Kidney (tissue), 14 donors: ENCODE measurements around the gene GOLPH3. TPM values are rescaled to one million over a fixed set of nuclear protein-coding genes. Genes with fewer than 3 reads are reported as not detected.

ENCODE experiments used
- DNase-seq, 5 donors: peaks; one replicate each; pipeline ENCODE4 v3.0.0-alpha.2; 2013 to 2020
- FAIRE-seq: peaks from 2 replicates; lab custom pipeline; 2012; peaks lifted over from hg19 to GRCh38; lab: Jason Lieb, UNC
- H3K27ac ChIP-seq, 2 donors: one replicate each; pipeline ENCODE4 v1.7.0; 2013; ENCODE audit warnings: low read depth in 2 of 2, low read length in 2 of 2, inconsistent platforms in 1 of 2
- H3K27me3 ChIP-seq: one replicate; pipeline ENCODE4 v1.7.1; 2013; ENCODE audit warnings: low read length, inconsistent platforms; ENCODE audit not compliant: control insufficient read depth, insufficient read depth
- H3K36me3 ChIP-seq, 3 donors: one replicate each; pipeline versions ENCODE4 v1.7.0 to v1.7.1; 2013; ENCODE audit warnings: low read length in 3 of 3, control low read depth in 1 of 3, inconsistent platforms in 1 of 3; ENCODE audit not compliant: insufficient read depth in 3 of 3, control insufficient read depth in 2 of 3
- H3K4me1 ChIP-seq, 3 donors: one replicate each; pipeline versions ENCODE4 v1.7.0 to v1.7.1; 2013; ENCODE audit warnings: low read length in 3 of 3, inconsistent platforms in 1 of 3, low read depth in 1 of 3; ENCODE audit not compliant: control insufficient read depth in 2 of 3, insufficient read depth in 2 of 3
- H3K4me3 ChIP-seq, 3 donors: one replicate each; pipeline versions ENCODE4 v1.7.0 to v1.8.1; 2013; ENCODE audit warnings: low read length in 3 of 3, control low read depth in 1 of 3, inconsistent platforms in 1 of 3
- H3K9ac ChIP-seq, 3 donors: one replicate each; pipeline versions ENCODE4 v1.7.0 to v1.7.1; 2013; ENCODE audit warnings: low read length in 3 of 3, control low read depth in 1 of 3, inconsistent platforms in 1 of 3
- H3K9me3 ChIP-seq, 3 donors: one replicate each; pipeline versions ENCODE4 v1.7.0 to v1.7.1; 2013; ENCODE audit warnings: low read length in 3 of 3, control low read depth in 1 of 3, inconsistent platforms in 1 of 3; ENCODE audit not compliant: control insufficient read depth in 2 of 3, insufficient read depth in 1 of 3
- intact Hi-C: fragments of 100-400 bp; cut with DNase I; formaldehyde crosslinking; loops from one replicate; pipeline ENCODE4 v1.11.1; 2022
- polyA plus RNA-seq: library from polyadenylated mRNA; stranded (reverse); fragments of 350-450 nt; fragmentation: Illumina TruSeq; extraction: RNeasy Lipid Tissue Mini Kit (QIAGEN cat#74804); gene quantifications from one replicate; pipeline ENCODE4 v1.2.3, GENCODE V29; 2014; ENCODE audit warnings: low read depth, low replicate concordance; ENCODE audit not compliant: insufficient read depth
- total RNA-seq: library from RNA; stranded (reverse); fragmentation: NEBNext Ultra II Directional; extraction: Animal tissue kit (Norgen Biotek cat#: 25700); gene quantifications from one replicate; pipeline ENCODE4 v1.2.1, GENCODE V29; 2021
- TF ChIP-seq, protein P1 (sequence below): IDR thresholded peaks from 3 replicates; pipeline ENCODE4 v1.5.1; 2012; ENCODE audit warnings: mild to moderate bottlenecking, moderate library complexity, borderline replicate concordance; ENCODE audit not compliant: insufficient read depth; ENCODE audit errors: extremely low read depth
- donor health status: control.
- donor health status: control.
- donor health status: control.
- donor health status: control.
- donor health status: control.
- donor health status: DM: yes; HTN: yes; CAD: no.
- donor health status: Normal renal cell carcinoma (clear cell type).

Gene GOLPH3
- total and polyA plus RNA-seq, 2 donors from 2014 or later = 38.5 to 118 TPM

DNA sequence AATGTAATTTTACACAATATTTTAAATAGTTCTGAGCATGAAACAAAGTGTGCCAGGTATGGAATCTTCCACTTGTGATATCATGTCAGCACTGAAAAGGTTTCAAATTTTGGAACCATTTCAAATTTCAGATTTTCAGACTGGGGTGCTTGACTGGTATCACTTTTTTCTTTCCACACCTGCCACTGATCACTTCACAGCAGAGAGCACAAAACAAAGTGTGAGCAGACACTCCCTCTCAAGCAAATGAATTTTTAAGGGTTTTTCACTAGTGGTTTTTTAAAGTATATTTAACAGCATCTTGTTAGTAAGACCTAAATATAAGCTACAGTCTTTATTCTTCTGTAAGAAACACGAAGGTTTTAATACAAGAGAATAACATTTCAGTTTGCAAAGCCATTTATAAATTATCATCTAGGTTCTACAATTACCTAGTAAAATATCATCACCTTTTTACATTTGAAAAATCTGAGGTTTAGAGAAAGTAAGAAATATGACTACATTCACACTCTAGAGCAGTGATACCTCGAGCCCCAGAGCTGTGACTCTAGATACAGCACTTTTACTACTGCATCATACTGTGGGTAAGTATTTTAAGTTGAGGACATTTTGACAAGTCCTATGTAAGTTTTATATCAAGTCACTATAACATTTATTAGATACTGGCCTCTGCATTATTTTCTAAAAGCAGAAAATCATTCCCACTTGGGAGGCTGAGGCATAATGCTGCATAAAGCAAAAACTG is 14.6 kb downstream of the GOLPH3 start:
- no peaks in the 10 kb centered on the region for H3K36me3 ChIP-seq
- FAIRE-seq = no peak
- no peak overlapping the region for H3K27ac ChIP-seq
- intact Hi-C loops = no loop called here
- TF ChIP-seq, protein P1, sequence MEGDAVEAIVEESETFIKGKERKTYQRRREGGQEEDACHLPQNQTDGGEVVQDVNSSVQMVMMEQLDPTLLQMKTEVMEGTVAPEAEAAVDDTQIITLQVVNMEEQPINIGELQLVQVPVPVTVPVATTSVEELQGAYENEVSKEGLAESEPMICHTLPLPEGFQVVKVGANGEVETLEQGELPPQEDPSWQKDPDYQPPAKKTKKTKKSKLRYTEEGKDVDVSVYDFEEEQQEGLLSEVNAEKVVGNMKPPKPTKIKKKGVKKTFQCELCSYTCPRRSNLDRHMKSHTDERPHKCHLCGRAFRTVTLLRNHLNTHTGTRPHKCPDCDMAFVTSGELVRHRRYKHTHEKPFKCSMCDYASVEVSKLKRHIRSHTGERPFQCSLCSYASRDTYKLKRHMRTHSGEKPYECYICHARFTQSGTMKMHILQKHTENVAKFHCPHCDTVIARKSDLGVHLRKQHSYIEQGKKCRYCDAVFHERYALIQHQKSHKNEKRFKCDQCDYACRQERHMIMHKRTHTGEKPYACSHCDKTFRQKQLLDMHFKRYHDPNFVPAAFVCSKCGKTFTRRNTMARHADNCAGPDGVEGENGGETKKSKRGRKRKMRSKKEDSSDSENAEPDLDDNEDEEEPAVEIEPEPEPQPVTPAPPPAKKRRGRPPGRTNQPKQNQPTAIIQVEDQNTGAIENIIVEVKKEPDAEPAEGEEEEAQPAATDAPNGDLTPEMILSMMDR = no peak
- no peaks in the 10 kb centered on the region for H3K27me3 ChIP-seq
- no peak overlapping the region for H3K4me3 ChIP-seq
- peaks cover 0 to 18% (median 9%) of the 10 kb centered on the region in 3 donors for H3K4me1 ChIP-seq
- no peak overlapping the region for H3K9ac ChIP-seq
- no peaks in the 10 kb centered on the region for H3K9me3 ChIP-seq
- no peak for DNase-seq

DNA sequence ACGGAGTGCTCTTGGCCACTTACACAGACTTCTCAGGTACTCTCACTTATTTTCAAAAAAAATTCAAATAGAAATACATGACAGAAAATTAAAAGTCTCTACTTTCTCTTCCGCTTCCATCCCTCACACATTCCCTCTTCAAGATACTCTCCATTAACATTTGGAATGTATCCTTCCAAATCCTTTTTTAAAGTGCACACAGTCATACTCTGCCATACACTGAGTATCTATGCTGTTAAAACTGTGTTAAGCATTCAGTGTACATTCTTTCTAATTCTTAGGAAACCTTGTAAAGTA is 15.5 kb downstream of the GOLPH3 start:
- Histone ChIP-seq H3K36me3 (no peaks in the 10 kb centered on the region), H3K9ac (no peak overlapping the region), H3K27ac (no peak overlapping the region), H3K4me3 (no peak overlapping the region), H3K4me1 (peaks cover 0 to 17% (median 9%) of the 10 kb centered on the region in 3 donors), H3K27me3 (no peaks in the 10 kb centered on the region), H3K9me3 (no peaks in the 10 kb centered on the region)
- intact Hi-C loops = no loop called here
- TF ChIP-seq, protein P1 = no peak
- FAIRE-seq (no peak), DNase-seq (no peak)

DNA sequence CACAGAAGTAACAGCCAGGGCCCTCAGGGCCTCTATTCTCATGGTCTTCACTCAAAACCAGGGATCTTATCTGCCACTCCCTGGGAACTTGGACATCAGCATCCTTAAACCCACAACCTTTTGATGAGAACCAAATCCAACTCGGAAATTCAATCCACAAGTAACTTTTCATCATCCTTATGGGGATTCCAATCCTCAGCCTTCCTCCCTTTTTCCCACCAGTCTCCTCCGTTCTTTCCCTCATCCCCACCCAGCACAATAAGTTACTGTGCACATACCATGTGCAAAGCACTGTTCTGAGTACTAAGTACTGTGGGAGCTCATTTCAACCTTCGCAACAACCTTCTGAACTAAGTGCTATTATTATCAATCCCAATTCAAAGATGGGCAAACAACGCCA is 17.0 kb downstream of the GOLPH3 start:
- H3K27me3 ChIP-seq = no peaks in the 10 kb centered on the region
- no peak overlapping the region for H3K9ac ChIP-seq
- H3K27ac ChIP-seq = no peak overlapping the region
- no peak overlapping the region for H3K4me3 ChIP-seq
- DNase-seq (no peak), FAIRE-seq (no peak)
- no peaks in the 10 kb centered on the region for H3K9me3 ChIP-seq
- H3K4me1 ChIP-seq = peaks cover 0 to 17% (median 6%) of the 10 kb centered on the region in 3 donors
- H3K36me3 ChIP-seq = no peaks in the 10 kb centered on the region
- TF ChIP-seq, protein P1 = no peak
- intact Hi-C loops = no loop called here
